NCI-H526 treated with DMSO at 0.1 percent for 48 hours (cell line): ENCODE results near the gene PLA1A.
"Not testable (repeated sequence)": the region's sequence is repeated elsewhere in the genome, so short reads cannot be mapped to it uniquely, and the experiment has no call there.

ENCODE experiments used
- DNase-seq: peaks from one replicate; lab custom pipeline; 2025; lab: John Stamatoyannopoulos, UW

The PLA1A gene

DNA sequence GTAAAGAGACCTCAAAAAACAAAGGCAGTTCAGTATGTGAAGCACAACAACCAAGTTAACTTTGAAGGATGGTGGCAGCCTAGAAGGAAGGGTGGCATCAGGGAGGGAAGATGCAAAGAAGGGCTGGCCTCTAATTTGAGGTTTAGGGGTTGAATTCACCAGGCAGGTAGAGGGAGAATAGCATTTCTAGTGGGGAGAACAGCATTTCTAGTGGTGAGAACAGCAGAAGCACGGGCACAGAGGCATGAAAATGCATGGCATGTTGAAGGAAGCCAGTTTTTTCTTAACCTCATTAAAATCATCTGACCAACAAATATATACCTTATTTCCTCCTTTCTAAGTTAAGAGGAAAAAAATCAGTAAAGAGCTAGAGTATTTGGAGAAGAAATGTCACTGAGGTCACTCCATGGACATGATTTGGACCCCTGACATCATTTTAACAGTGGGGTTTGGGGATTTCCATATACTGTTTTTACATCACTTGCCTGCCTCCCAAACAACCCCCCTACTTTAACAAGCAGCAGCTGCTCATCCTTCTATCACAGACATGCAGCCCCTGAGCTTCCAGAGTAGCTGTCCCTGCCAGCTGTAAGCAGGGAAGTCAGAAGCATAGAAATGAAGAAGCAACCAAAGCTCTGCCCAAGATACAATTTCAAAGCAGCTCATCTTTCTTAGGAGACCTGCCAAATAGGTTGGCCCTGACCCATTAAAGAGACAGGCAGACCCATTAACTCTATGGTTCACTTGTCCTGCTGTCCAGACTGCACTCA is 65.1 kb downstream of the PLA1A start:
- DNase-seq: no peak

- DNase-seq: no peak
These were observed 66.2 kb downstream of the PLA1A start for GRCh38 chr3:119663885-119664284.

DNA sequence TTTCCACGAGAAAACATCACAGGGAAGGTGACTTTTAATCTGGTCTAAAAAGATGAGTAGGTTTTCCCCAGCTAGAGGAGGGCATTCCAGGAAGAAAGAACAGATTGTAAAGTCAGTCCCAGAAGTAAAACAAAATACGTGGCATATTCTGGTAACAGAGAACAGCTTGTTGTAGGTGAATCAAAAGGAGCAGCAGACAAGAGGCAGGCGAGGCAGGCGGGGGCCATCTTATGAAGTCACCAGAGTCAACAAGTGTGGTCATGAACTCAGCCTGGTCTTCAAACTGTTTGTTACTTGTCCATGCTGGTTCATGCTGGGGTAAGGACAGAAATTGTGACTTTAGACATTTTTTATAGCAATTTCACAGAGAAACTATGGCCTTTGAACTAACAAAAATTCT is 66.7 kb downstream of the PLA1A start:
- no peak for DNase-seq

DNA sequence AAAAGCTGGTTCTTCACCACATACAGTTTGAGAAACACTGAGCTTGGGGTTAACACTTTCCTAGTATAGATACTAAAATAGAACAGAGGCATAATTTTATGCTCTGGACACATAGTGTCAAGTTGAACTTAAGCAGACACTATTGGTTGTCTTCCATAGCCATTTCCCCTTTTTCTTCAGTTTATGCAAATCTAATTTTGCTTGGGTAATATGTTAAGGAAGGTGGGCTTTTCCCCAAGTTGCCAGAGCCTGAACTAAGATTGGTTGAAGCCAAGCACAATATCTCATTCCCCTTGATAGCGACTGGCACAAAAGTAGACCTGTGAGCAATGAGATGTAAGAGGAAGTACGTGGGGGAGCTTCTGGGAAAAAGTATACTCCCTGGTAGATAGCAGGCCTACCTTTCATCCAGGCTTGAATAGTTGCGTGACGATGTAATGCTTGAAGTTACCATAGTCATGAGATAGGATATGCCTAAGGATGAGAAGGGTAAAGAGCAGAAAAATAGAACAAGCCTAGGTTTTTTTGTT is 67.2 kb downstream of the PLA1A start:
- no peak for DNase-seq

GRCh38 chr3:119665954-119666559 is 68.4 kb downstream of the PLA1A start:
- no peak for DNase-seq

DNA sequence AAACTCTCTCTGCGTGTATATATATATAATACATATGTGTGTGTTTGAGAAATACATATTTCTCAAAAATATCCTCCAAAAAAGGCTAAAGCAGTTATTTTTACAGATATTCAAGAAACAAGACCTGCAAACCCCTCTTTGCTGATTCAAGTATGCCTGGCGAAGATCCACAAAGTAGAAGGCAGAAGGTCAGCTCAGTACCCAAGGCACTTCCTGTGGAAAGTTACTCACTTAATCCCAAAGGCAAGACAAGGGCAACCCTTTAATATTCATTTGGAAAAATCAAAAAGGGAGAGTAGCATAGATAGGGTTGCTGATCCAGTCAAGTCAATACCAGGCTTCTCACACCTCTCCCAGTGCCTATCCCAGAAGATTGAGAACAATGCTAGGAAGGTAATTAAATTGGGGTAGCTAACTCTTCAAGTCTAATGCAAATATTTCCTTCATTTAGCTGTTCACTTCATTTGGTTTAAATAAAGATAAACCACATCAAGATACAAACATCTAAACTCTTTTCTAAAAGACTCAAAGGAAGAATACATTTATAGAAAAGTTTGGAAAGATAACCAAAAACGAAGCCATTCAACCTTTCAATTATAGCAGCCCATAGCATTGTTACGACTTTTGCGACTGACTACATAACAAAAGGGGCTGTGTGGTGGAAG is 72.4 kb downstream of the PLA1A start:
- DNase-seq: no peak

GRCh38 chr3:119672776-119673175 is 75.1 kb downstream of the PLA1A start:
- no peak for DNase-seq

- no peak for DNase-seq
These were observed 76.2 kb downstream of the PLA1A start for GRCh38 chr3:119673875-119674274.

GRCh38 chr3:119675188-119675874 is 77.6 kb downstream of the PLA1A start:
- DNase-seq: no peak

GRCh38 chr3:119676020-119676419 is 78.3 kb downstream of the PLA1A start:
- no peak for DNase-seq

- DNase-seq: peak; percentile 86
These were observed 79.3 kb downstream of the PLA1A start, which contains the start of gene COX17 for GRCh38 chr3:119676771-119677640. Gene COX17, minus strand, starts transcription at chr3:119677406. Its CDS starts 96 bp downstream, at chr3:119677310.

- DNase-seq: no peak
These were observed 79.9 kb downstream of the PLA1A start for GRCh38 chr3:119677641-119677934.

GRCh38 chr3:119678209-119678608 is 80.5 kb downstream of the PLA1A start:
- not testable (repeated sequence) for DNase-seq
